ENCODE results near the gene LEMD1. TPM values are rescaled to one million over a fixed set of nuclear protein-coding genes. Genes with fewer than 3 reads are reported as not detected.

Gene LEMD1, protein sequence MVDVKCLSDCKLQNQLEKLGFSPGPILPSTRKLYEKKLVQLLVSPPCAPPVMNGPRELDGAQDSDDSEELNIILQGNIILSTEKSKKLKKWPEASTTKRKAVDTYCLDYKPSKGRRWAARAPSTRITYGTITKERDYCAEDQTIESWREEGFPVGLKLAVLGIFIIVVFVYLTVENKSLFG
- under 1 TPM in 2 of 6 donors, not detected in 4; 0.28 to 0.32 TPM for total RNA-seq
- polyA plus RNA-seq, result not detected

DNA sequence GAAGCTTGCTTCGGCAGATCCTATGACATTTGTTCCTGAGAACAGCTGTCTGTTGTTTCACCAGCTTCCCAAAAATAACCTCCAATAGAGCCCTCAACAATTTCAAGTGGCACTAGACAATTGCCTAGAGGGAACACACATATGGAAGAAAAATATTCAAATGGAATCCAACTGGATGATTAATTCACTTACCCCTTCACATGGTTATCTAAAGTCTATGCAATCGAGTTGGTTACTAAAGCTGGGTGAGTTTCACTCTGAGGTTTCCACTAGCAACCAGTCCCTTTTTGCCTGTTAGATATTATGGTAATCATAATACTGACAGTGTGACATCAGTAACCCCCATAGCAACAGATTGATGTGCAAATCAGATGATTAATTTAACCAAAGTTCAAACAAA, at the start of gene LEMD1:
LEMD1 (minus strand) TSS at position 259 of the 400 bp plus-strand sequence. CDS start 1,520 bp downstream, outside the sequence.
- intact Hi-C loops (cut with DNase I), result no loop called here
- 53 to 57% methylated on average over 2 of the region's 2 CpGs for WGBS, 2 donors
- TF ChIP-seq, protein P1, sequence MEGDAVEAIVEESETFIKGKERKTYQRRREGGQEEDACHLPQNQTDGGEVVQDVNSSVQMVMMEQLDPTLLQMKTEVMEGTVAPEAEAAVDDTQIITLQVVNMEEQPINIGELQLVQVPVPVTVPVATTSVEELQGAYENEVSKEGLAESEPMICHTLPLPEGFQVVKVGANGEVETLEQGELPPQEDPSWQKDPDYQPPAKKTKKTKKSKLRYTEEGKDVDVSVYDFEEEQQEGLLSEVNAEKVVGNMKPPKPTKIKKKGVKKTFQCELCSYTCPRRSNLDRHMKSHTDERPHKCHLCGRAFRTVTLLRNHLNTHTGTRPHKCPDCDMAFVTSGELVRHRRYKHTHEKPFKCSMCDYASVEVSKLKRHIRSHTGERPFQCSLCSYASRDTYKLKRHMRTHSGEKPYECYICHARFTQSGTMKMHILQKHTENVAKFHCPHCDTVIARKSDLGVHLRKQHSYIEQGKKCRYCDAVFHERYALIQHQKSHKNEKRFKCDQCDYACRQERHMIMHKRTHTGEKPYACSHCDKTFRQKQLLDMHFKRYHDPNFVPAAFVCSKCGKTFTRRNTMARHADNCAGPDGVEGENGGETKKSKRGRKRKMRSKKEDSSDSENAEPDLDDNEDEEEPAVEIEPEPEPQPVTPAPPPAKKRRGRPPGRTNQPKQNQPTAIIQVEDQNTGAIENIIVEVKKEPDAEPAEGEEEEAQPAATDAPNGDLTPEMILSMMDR (IDR thresholded peaks at IDR 0.05), result no peak
- H3K9me3 ChIP-seq, result no peaks in the 10 kb centered on the region
- FAIRE-seq (no peak), DNase-seq (no peak), ATAC-seq (peak in 2 of 4 donors; percentile 62 to 73)
- H3K36me3 ChIP-seq, result no peaks in the 10 kb centered on the region
- H3K27ac ChIP-seq, result no peak within 1 kb of the TSS
- H3K27me3 ChIP-seq, result no peaks in the 10 kb centered on the region
- no peaks in the 10 kb centered on the region for H3K4me1 ChIP-seq
- H3K4me3 ChIP-seq, result no peak within 1 kb of the TSS

DNA sequence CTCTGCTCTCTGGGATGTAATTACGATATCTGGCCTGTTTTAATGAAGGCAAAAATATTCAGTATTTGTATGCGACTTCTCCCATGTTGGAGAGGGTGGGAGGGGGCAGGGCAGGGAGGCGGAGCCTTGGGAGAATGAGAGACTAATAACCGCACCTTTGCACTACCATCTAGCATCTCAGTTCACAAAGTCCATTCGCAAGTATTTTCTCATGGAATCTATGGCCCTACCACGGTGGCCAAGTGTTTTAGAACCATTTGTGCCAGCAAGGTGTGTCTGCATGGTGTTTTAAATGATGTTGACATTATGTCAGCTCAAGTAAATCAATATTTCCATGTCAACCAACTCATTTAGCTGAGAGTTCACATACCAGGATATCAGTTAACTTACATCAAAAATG, 48.3 kb upstream of the LEMD1 start:
- Histone ChIP-seq H3K9me3 (no peaks in the 10 kb centered on the region), H3K36me3 (no peaks in the 10 kb centered on the region), H3K4me1 (peaks cover 0 to 8% (median 0%) of the 10 kb centered on the region in 3 donors), H3K4me3 (no peak overlapping the region), H3K27me3 (no peaks in the 10 kb centered on the region), H3K27ac (peak overlapping the region; percentile 18 to 33 (median 24))
- DNase-seq (no peak), FAIRE-seq (no peak), ATAC-seq (peak; percentile 11 to 83 (median 64))
- TF ChIP-seq, protein P1 (IDR thresholded peaks at IDR 0.05), result no peak
- intact Hi-C loops (cut with DNase I), result no loop called here
- WGBS, 2 donors, result 50% methylated on average over 6 of the region's 6 CpGs

DNA sequence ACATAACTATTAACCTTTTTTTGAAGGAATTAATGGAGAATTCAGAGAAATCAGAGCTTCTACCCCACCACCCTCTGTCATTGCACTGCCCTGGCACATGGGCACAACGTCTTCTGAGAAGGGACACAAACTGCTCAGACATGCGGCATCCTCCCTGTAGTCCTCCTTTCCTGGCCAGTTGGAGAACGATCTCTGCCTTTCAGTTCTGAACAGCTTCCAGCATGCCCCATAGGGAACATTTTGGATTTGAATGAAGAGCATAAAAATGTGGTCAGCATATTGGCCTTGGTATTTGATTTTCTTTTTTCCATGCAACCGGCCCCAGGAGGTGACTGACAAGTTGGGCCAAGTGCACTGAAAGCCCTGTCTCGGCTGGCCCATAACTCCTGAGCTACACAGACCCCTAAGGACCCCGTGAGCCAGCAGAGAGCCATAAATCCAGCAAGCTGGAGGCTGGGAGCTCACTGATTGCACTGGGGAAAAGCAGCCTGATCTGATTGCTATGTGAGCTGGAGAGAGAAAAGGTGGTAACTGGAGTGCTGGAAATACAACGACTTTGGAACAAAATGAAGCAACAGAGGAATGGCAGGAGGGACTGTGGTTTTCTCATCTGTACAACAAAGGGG, 44.9 kb upstream of the LEMD1 start:
- intact Hi-C loops (cut with DNase I), result no loop called here
- no peak for ATAC-seq
- FAIRE-seq, result no peak
- Histone ChIP-seq H3K4me3 (no peak overlapping the region), H3K27me3 (no peaks in the 10 kb centered on the region), H3K4me1 (peaks cover 0 to 8% (median 0%) of the 10 kb centered on the region in 3 donors), H3K9me3 (no peaks in the 10 kb centered on the region), H3K36me3 (no peaks in the 10 kb centered on the region), H3K27ac (no peak overlapping the region)
- DNase-seq, result no peak
- TF ChIP-seq, protein P1 (IDR thresholded peaks at IDR 0.05), result no peak
- WGBS, 2 donors, result 53 to 61% methylated on average over 7 of the region's 7 CpGs

DNA sequence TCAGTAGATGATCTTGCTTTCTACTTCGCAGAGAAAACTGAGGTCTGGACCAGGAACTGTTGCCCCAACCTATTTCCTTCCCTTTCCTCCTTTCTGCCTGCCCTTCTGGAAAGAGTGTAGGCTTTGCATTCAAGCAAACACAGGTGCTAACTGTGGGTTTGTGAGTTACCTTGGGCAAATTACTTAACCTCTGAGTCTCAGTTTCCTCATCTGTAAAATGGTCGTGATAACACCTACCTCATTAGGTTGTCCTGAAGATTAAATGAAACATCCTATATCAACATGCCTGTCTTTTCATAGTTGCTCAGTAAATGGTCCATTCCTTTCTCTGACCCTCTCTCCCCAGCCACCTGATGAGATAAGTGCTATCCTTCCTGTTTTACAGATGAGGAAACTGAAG, 43.5 kb upstream of the LEMD1 start:
- ATAC-seq (no peak), DNase-seq (no peak), FAIRE-seq (no peak)
- no peak overlapping the region for H3K4me3 ChIP-seq
- H3K27ac ChIP-seq, result no peak overlapping the region
- no peaks in the 10 kb centered on the region for H3K36me3 ChIP-seq
- H3K9me3 ChIP-seq, result no peaks in the 10 kb centered on the region
- TF ChIP-seq, protein P1 (IDR thresholded peaks at IDR 0.05), result no peak
- intact Hi-C loops (cut with DNase I), result no loop called here
- H3K27me3 ChIP-seq, result no peaks in the 10 kb centered on the region
- 42 to 65% methylated on average over 2 of the region's 2 CpGs for WGBS, 2 donors
- H3K4me1 ChIP-seq, result peaks cover 0 to 4% (median 0%) of the 10 kb centered on the region in 3 donors

All from pancreas (tissue), 10 donors.